Vagina (tissue), 2 donors: Measurements from ENCODE around the gene FAM163A.

ENCODE experiments used
- POLR2A ChIP-seq, 2 donors: fragments of 450-650 bp; IDR thresholded peaks; one replicate each; pipeline ENCODE4 v1.6.1; 2017; ENCODE audit warnings: antibody characterized with exemption in 2 of 2, mild to moderate bottlenecking in 2 of 2, moderate library complexity in 2 of 2
- POLR2AphosphoS5 ChIP-seq, 2 donors: sonication (generic); formaldehyde crosslinking; IDR thresholded peaks; one replicate each; pipeline ENCODE4 v1.9.0; 2017; ENCODE audit warnings: antibody characterized with exemption in 2 of 2, mild to moderate bottlenecking in 2 of 2, low read depth in 1 of 2; ENCODE audit not compliant: insufficient read depth in 1 of 2
- TF ChIP-seq, protein P1 (sequence below), 3 experiments: fragments of 450-650 bp in 2 of 3; fragments of 200-600 bp in 1 of 3; sonication (generic) in 1 of 3; IDR thresholded peaks; one replicate each; pipeline ENCODE4 v1.5.1; 2017 to 2019; ENCODE audit warnings: antibody characterized with exemption in 3 of 3, mild to moderate bottlenecking in 2 of 3, moderate library complexity in 2 of 3

DNA sequence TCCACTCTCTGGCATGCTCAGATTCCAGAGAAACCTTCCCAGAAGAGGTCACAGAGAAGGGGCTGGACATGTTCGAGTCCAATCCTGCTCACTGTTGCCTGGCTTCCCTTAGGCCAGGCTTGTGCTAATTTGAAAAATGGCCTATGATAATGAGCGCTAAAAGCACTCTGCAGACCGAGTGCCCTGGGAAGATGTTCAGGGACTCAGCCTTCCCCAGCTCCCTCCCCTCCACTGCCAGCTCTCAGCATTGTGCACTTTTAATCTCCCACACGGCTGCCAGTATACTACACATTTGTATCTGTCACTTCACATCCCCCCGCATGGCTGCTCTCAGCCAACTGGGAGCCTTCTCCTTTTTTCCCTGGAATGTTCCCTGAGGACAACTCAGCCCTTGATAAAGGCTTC, 24.1 kb downstream of the FAM163A start:
- TF ChIP-seq, protein P1, sequence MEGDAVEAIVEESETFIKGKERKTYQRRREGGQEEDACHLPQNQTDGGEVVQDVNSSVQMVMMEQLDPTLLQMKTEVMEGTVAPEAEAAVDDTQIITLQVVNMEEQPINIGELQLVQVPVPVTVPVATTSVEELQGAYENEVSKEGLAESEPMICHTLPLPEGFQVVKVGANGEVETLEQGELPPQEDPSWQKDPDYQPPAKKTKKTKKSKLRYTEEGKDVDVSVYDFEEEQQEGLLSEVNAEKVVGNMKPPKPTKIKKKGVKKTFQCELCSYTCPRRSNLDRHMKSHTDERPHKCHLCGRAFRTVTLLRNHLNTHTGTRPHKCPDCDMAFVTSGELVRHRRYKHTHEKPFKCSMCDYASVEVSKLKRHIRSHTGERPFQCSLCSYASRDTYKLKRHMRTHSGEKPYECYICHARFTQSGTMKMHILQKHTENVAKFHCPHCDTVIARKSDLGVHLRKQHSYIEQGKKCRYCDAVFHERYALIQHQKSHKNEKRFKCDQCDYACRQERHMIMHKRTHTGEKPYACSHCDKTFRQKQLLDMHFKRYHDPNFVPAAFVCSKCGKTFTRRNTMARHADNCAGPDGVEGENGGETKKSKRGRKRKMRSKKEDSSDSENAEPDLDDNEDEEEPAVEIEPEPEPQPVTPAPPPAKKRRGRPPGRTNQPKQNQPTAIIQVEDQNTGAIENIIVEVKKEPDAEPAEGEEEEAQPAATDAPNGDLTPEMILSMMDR (IDR thresholded peaks at IDR 0.05): no peak
- TF ChIP-seq POLR2A (IDR thresholded peaks at IDR 0.05): no peak
- no peak for TF ChIP-seq POLR2AphosphoS5 (IDR thresholded peaks at IDR 0.05; ENCODE audit: insufficient read depth in 1 of 2, low read depth in 1 of 2)
